HepG2 (cell line): ENCODE data around the gene CIAPIN1. TPM values are rescaled to one million over a fixed set of nuclear protein-coding genes. Genes with fewer than 3 reads are reported as not detected.

Experiments
- CCDC6 ChIP-seq: sonication (generic); formaldehyde crosslinking; IDR thresholded peaks from 2 replicates; pipeline ENCODE4 v1.8.1; 2022; ENCODE audit warnings: mild to moderate bottlenecking, missing genetic modification reagents, moderate library complexity
- ELF4 ChIP-seq: sonication (generic); formaldehyde crosslinking; IDR thresholded peaks from 2 replicates; pipeline ENCODE4 v1.5.0; 2020; ENCODE audit warnings: missing genetic modification reagents, mild to moderate bottlenecking, moderate library complexity, borderline replicate concordance
- FOXM1 ChIP-seq: sonication (generic); formaldehyde crosslinking; IDR thresholded peaks from 2 replicates; pipeline ENCODE4 v1.5.0; 2020; ENCODE audit warnings: missing genetic modification reagents
- MAFK ChIP-seq, 2 experiments: IDR thresholded peaks in 1 of 2; conservative IDR thresholded peaks in 1 of 2; 2 replicates each; pipeline ENCODE4 v1.6.1; 2011; ENCODE audit warnings: improper control_type of control experiment in 2 of 2, low read length in 2 of 2
- PCBP1 ChIP-seq: fragments of 200-400 bp; formaldehyde crosslinking; IDR thresholded peaks from 2 replicates; pipeline ENCODE4 v1.6.1; 2017; ENCODE audit warnings: mild to moderate bottlenecking, low read depth, low read length, borderline replicate concordance
- PCBP2 ChIP-seq: fragments of 200-400 bp; formaldehyde crosslinking; optimal IDR thresholded peaks from 2 replicates; pipeline ENCODE3; 2018; ENCODE audit warnings: low read length, low read depth; ENCODE audit not compliant: poor library complexity, severe bottlenecking
- REL ChIP-seq: sonication (generic); formaldehyde crosslinking; conservative IDR thresholded peaks from 2 replicates; pipeline ENCODE4 v1.8.0; 2022; ENCODE audit warnings: mild to moderate bottlenecking, missing genetic modification reagents, moderate library complexity
- SMARCC2 ChIP-seq: fragments of 450-650 bp; IDR thresholded peaks from 2 replicates; pipeline ENCODE4 v1.6.1; 2017; ENCODE audit warnings: antibody characterized with exemption, mild to moderate bottlenecking
- SNRNP70 ChIP-seq: fragments of 200-400 bp; formaldehyde crosslinking; IDR thresholded peaks from 2 replicates; pipeline ENCODE4 v1.6.1; 2017; ENCODE audit warnings: mild to moderate bottlenecking, low read depth, low read length, moderate library complexity
- ZBED4 ChIP-seq: sonication (generic); formaldehyde crosslinking; IDR thresholded peaks from 2 replicates; pipeline ENCODE4 v1.4.0; 2020; ENCODE audit warnings: missing genetic modification reagents, borderline replicate concordance
- ZBTB14 ChIP-seq: sonication (generic); formaldehyde crosslinking; IDR thresholded peaks from 2 replicates; pipeline ENCODE4 v1.4.0; 2020; ENCODE audit warnings: missing genetic modification reagents
- ZNF205 ChIP-seq: IDR thresholded peaks from 2 replicates; pipeline ENCODE4 v1.6.1; 2018; ENCODE audit warnings: missing biosample characterization, missing genetic modification reagents
- ZNF224 ChIP-seq: sonication (generic); formaldehyde crosslinking; IDR thresholded peaks from 2 replicates; pipeline ENCODE4 v1.5.0; 2020; ENCODE audit warnings: mild to moderate bottlenecking, missing genetic modification reagents
- ZNF33B ChIP-seq: sonication (generic); formaldehyde crosslinking; IDR thresholded peaks from 2 replicates; pipeline ENCODE4 v1.5.1; 2020; ENCODE audit warnings: mild to moderate bottlenecking, missing genetic modification reagents
- ZNF432 ChIP-seq: sonication (generic); formaldehyde crosslinking; IDR thresholded peaks from 2 replicates; pipeline ENCODE4 v1.5.0; 2020; ENCODE audit warnings: missing genetic modification reagents, mild to moderate bottlenecking, borderline replicate concordance
- ZNF761 ChIP-seq: sonication (generic); formaldehyde crosslinking; conservative IDR thresholded peaks from 2 replicates; pipeline ENCODE4 v1.4.0; 2020; ENCODE audit warnings: mild to moderate bottlenecking, missing genetic modification reagents
- polyA plus RNA-seq, 8 experiments: library from polyadenylated mRNA; depleted of rRNA in 3 of 8; stranded (reverse) in 7 of 8; unstranded in 1 of 8; fragments of >200 nt; fragmentation: Illumina TruSeq in 4 of 8; extraction: Trizol in 4 of 8; gene quantifications; 2 replicates each; pipeline versions ENCODE4 v1.2.1 to v1.2.3, GENCODE V29; 2011 to 2016; ENCODE audit warnings: low read depth in 4 of 8, missing spikeins in 1 of 8, mixed read lengths in 1 of 8; ENCODE audit not compliant: insufficient read depth in 1 of 8
- total RNA-seq, 5 experiments: library from RNA; depleted of rRNA; stranded (reverse); fragments of >200 nt; fragmentation: Illumina TruSeq; extraction: Trizol; gene quantifications; 2 replicates each; pipeline ENCODE4 v1.2.3, GENCODE V29; 2016; ENCODE audit warnings: low read depth in 1 of 5
- TF ChIP-seq, protein P1 (sequence below): sonication (generic); formaldehyde crosslinking; IDR thresholded peaks from 2 replicates; pipeline ENCODE4 v1.5.1; 2020; ENCODE audit warnings: mild to moderate bottlenecking, missing genetic modification reagents, borderline replicate concordance
- TF ChIP-seq, protein P2 (sequence below): IDR thresholded peaks from 2 replicates; pipeline ENCODE4 v1.6.1; 2016; ENCODE audit warnings: low read depth, borderline replicate concordance

The CIAPIN1 gene
- total and polyA plus RNA-seq, 2 of the 13 experiments (the other 11 are each of a cell fraction or from before 2014, with no cell fraction given) = 69.3 to 89.7 TPM

DNA sequence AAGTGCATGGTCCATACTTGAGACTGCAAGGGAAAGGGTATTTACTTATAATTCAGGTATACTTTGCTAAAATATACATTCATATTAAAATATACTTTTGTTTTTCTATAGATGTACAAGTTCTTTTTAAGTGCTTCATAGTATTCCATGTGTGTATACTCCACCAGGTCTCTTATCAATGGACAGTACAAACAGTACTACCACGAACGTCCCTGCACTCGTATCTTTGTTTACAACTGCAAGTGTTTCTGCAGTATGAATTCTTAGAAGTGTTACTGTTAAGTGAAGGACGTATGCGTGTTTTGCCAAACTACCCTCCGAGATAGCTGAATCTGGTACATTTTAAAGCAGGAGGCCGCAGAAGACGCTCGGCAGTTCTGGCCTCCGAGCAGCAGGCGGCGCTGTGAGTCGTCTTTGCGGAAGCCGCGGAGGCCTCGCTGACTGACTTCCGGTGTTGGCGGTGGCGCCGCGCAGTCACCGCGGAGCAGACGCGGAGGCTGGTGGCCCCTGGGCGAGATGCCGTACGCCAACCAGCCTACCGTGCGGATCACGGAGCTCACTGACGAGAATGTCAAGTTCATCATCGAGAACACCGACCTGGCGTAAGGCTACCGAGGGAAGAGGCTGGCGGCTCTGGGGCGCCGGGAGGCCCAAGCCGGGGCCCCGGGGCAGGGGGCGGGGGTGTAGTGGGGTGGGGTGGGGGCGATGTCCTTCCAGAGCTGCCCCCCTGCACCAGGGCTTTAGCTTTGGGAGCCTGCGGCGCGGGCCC, 15.2 kb upstream of the CIAPIN1 start, which contains the start of gene POLR2C (continued):
- TF ChIP-seq, protein P1, sequence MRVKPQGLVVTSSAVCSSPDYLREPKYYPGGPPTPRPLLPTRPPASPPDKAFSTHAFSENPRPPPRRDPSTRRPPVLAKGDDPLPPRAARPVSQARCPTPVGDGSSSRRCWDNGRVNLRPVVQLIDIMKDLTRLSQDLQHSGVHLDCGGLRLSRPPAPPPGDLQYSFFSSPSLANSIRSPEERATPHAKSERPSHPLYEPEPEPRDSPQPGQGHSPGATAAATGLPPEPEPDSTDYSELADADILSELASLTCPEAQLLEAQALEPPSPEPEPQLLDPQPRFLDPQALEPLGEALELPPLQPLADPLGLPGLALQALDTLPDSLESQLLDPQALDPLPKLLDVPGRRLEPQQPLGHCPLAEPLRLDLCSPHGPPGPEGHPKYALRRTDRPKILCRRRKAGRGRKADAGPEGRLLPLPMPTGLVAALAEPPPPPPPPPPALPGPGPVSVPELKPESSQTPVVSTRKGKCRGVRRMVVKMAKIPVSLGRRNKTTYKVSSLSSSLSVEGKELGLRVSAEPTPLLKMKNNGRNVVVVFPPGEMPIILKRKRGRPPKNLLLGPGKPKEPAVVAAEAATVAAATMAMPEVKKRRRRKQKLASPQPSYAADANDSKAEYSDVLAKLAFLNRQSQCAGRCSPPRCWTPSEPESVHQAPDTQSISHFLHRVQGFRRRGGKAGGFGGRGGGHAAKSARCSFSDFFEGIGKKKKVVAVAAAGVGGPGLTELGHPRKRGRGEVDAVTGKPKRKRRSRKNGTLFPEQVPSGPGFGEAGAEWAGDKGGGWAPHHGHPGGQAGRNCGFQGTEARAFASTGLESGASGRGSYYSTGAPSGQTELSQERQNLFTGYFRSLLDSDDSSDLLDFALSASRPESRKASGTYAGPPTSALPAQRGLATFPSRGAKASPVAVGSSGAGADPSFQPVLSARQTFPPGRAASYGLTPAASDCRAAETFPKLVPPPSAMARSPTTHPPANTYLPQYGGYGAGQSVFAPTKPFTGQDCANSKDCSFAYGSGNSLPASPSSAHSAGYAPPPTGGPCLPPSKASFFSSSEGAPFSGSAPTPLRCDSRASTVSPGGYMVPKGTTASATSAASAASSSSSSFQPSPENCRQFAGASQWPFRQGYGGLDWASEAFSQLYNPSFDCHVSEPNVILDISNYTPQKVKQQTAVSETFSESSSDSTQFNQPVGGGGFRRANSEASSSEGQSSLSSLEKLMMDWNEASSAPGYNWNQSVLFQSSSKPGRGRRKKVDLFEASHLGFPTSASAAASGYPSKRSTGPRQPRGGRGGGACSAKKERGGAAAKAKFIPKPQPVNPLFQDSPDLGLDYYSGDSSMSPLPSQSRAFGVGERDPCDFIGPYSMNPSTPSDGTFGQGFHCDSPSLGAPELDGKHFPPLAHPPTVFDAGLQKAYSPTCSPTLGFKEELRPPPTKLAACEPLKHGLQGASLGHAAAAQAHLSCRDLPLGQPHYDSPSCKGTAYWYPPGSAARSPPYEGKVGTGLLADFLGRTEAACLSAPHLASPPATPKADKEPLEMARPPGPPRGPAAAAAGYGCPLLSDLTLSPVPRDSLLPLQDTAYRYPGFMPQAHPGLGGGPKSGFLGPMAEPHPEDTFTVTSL (CRISPR knock-in tag) = no peak
- TF ChIP-seq ZNF432 (CRISPR knock-in tag) = no peak
- no peak for TF ChIP-seq SNRNP70
- TF ChIP-seq FOXM1 (CRISPR knock-in tag) = no peak
- 0 out of 2 replicates have a peak, but pooled peaks have one; percentile 44 for TF ChIP-seq ZBTB14 (CRISPR knock-in tag)
- TF ChIP-seq ZNF33B (CRISPR knock-in tag) = no peak
- TF ChIP-seq SMARCC2 = no peak
- no peak for TF ChIP-seq MAFK (conservative IDR thresholded peaks at IDR 0.05 in 1 of 2, IDR thresholded peaks at IDR 0.05 in 1 of 2; ENCODE audit: low read length in 2 of 2)
- 0 out of 2 replicates have a peak, but pooled peaks have one; percentile 28 for TF ChIP-seq PCBP1
- TF ChIP-seq, protein P2, sequence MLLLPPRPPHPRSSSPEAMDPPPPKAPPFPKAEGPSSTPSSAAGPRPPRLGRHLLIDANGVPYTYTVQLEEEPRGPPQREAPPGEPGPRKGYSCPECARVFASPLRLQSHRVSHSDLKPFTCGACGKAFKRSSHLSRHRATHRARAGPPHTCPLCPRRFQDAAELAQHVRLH = peak; percentile 99
- no peak for TF ChIP-seq ELF4 (CRISPR knock-in tag)
- peak; percentile 82; the same call in 1 of the 2 replicates for TF ChIP-seq ZNF761 (CRISPR knock-in tag)
- peak; percentile 91 for TF ChIP-seq ZBED4 (CRISPR knock-in tag)
- TF ChIP-seq CCDC6 (CRISPR knock-in tag) = peak; percentile 84; the same call in 1 of the 2 replicates
- TF ChIP-seq ZNF224 (CRISPR knock-in tag) = peak; percentile 74; the same call in 1 of the 2 replicates
- TF ChIP-seq ZNF205 (CRISPR knock-in tag) = peak; percentile 95
- no peak for TF ChIP-seq REL (CRISPR knock-in tag)
- TF ChIP-seq PCBP2 = no peak
